ENCODE results near the gene BABAM2.
"Not testable (repeated sequence)": the region's sequence is repeated elsewhere in the genome, so short reads cannot be mapped to it uniquely, and the experiment has no call there.

Gene BABAM2

DNA sequence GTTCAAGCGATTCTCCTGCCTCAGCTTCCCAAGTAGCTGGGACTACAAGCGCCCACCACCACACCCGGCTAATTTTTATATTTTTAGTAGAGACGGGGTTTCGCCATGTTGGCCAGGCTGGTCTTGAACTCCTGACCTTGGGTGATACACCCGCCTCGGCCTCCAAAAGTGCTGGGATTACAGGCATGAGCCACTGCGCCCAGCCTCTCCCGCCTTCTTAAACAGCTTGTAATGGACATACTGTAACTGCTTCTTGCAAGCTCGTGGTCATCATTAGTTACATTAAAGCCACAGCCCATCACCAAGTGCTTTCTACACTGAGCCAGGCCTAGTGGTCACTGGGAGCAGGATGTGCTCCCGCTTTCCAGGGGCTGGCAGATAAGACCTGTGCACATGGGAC lies 444.7 kb downstream of the BABAM2 start:
- not testable (repeated sequence) for H3K4me3 ChIP-seq (ENCODE audit: low read length in 2 of 2); H3K36me3 ChIP-seq (ENCODE audit: control insufficient read depth in 2 of 2, insufficient read depth in 2 of 2, low read length in 2 of 2); H3K9me3 ChIP-seq (ENCODE audit: control insufficient read depth in 2 of 2, low read length in 2 of 2); H3K27ac ChIP-seq (ENCODE audit: low read length); H3K27me3 ChIP-seq (ENCODE audit: control insufficient read depth in 1 of 2, insufficient read depth in 2 of 2, low read length in 2 of 2); H3K9ac ChIP-seq (ENCODE audit: low read length in 2 of 2)
- peaks cover 37% of the 10 kb centered on the region for H3K4me1 ChIP-seq (ENCODE audit: control insufficient read depth, insufficient read depth, low read length)

DNA sequence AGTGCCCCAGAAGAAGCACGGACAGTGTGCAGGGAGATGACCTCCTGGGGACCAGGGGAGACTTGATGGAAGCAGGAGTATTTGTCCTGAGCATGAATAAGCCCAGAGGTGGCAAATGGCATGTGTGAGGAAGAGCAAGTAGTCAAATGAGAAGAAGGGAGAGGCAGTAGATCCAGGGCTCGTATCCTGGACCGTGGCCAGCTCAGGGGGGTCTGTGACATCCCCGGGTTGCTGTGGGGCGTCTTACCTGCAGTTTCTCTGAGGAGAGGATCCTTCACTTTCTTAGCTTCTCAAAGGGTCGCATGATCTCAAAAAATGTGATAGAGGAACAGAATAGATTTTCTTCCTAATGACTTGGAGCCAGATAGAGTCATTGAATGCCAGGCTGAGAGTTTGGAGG lies 445.1 kb downstream of the BABAM2 start:
- Histone ChIP-seq H3K4me1 (ENCODE audit: control insufficient read depth, insufficient read depth, low read length) (peaks cover 37% of the 10 kb centered on the region), H3K9me3 (ENCODE audit: control insufficient read depth in 2 of 2, low read length in 2 of 2) (no peaks in the 10 kb centered on the region), H3K9ac (ENCODE audit: low read length in 2 of 2) (no peak overlapping the region), H3K27me3 (ENCODE audit: control insufficient read depth in 1 of 2, insufficient read depth in 2 of 2, low read length in 2 of 2) (no peaks in the 10 kb centered on the region), H3K4me3 (ENCODE audit: low read length in 2 of 2) (no peak overlapping the region), H3K36me3 (ENCODE audit: control insufficient read depth in 2 of 2, insufficient read depth in 2 of 2, low read length in 2 of 2) (no peaks in the 10 kb centered on the region), H3K27ac (ENCODE audit: low read length) (no peak overlapping the region)

DNA sequence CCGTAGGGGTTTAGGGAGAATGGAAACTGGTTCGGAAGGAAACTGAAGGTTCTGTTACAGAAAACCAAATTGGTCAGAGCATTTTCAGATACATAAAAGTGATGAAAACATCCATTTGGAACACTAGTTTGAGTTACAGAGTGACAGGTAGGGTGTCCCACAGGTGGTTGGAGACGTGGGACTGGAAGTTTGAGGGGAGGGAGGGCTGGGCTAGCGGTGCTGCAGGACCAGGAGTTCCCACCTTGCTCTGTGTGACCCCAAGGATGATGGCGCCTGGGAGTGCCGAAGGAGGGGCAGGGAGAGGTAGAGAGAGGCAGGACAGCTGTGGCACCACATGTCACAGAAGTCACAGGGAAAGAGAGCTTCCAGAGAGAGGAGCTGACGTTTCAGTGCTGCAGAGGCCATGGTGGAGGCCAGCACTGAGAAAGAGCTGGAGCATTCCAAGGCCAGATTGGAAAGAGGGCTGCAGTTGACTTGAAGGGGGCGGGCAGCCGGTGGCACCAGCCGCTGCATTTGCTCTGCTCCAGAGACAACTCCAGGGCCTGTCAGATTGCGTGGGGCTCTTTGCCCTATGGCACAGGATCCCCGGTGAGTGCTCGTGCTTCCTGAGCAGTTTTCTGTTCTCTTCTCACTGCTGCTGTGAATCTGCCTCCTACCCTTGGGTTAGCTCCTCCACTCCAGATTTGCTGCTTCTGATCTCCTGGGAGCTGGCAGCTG lies 445.9 kb downstream of the BABAM2 start:
- H3K4me1 ChIP-seq (ENCODE audit: control insufficient read depth, insufficient read depth, low read length) = peaks cover 41% of the 10 kb centered on the region
- H3K27ac ChIP-seq (ENCODE audit: low read length) = no peak overlapping the region
- no peak overlapping the region for H3K9ac ChIP-seq (ENCODE audit: low read length in 2 of 2)

DNA sequence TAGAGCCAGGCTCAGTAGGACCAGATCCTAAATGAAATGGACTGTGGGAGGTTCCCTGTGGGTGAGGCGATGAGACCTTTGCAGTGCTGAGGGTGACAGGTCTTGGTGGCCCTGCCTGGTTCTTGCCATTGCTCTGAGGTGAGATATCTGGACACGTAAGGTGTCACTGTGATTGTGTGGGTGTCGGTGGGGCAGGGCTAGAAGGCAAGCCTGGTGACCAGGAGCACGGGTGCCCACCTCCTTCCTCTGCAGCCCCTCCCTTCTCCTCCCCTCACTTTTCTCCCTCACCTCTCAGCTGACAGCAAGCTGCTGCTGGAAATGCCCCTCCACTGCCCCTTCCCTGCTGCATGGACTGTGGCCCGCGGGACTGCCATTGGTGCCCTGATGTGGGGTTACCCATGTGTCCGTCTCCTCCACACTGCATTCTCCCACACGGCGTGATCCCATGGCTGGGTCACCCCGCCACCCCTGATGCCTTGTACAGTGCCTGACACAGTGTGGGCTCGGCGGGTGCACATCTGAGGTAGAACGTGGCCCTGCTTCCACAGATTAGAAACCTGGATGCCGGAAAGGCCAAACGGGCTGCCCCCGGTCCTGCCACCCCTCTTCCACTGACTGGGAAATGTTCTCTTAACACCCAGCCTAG lies 446.6 kb downstream of the BABAM2 start:
- no peaks in the 10 kb centered on the region for H3K36me3 ChIP-seq (ENCODE audit: control insufficient read depth in 2 of 2, insufficient read depth in 2 of 2, low read length in 2 of 2)
- no peak overlapping the region for H3K4me3 ChIP-seq (ENCODE audit: low read length in 2 of 2)
- H3K9ac ChIP-seq (ENCODE audit: low read length in 2 of 2) = no peak overlapping the region
- peaks cover 43% of the 10 kb centered on the region for H3K4me1 ChIP-seq (ENCODE audit: control insufficient read depth, insufficient read depth, low read length)
- H3K9me3 ChIP-seq (ENCODE audit: control insufficient read depth in 2 of 2, low read length in 2 of 2) = no peaks in the 10 kb centered on the region
- no peaks in the 10 kb centered on the region for H3K27me3 ChIP-seq (ENCODE audit: control insufficient read depth in 1 of 2, insufficient read depth in 2 of 2, low read length in 2 of 2)
- H3K27ac ChIP-seq (ENCODE audit: low read length) = peak overlapping the region; percentile 58

More for the DNA sequence above, 445.9 kb downstream of the BABAM2 start:
- H3K4me3 ChIP-seq (ENCODE audit: low read length in 2 of 2) = no peak overlapping the region
- H3K36me3 ChIP-seq (ENCODE audit: control insufficient read depth in 2 of 2, insufficient read depth in 2 of 2, low read length in 2 of 2) = no peaks in the 10 kb centered on the region
- no peaks in the 10 kb centered on the region for H3K9me3 ChIP-seq (ENCODE audit: control insufficient read depth in 2 of 2, low read length in 2 of 2)
- H3K27me3 ChIP-seq (ENCODE audit: control insufficient read depth in 1 of 2, insufficient read depth in 2 of 2, low read length in 2 of 2) = no peaks in the 10 kb centered on the region

DNA sequence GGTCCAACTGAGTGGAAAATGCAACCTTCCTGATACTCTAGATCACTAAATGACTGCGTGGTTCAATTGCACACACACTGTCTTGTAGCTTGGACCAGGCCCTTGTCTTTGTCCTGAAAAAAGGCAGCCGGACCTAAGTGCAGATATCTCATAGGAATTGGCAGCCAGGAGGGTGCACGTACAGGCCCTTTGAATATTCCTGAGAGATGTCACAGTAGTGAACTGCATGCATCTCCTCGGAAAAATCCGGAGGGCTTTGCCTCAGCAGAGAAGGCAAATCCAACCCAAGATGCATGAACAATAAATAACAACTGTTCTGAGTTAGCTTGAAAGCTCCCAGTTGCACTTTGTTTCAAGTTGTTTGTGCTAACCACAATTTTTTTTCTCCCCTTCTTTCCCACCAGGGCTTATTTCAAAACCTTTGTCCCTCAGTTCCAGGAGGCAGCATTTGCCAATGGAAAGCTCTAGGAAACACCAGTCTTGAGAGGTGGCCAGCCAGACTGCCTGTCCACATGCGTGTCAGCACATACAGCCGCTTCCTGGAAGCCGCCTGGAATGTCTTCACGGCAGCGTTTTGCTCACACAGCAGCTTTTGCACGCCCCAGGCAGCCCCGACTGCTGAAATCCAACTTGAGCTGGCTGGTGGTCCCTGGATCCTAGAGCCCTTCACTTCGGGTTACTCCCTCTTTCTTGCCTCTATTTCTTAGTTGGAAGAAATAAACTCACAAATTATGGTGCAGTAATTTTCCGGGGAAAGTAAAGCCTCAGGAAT lies 447.7 kb downstream of the BABAM2 start:
- Histone ChIP-seq H3K36me3 (ENCODE audit: control insufficient read depth in 2 of 2, insufficient read depth in 2 of 2, low read length in 2 of 2) (no peaks in the 10 kb centered on the region), H3K9me3 (ENCODE audit: control insufficient read depth in 2 of 2, low read length in 2 of 2) (no peaks in the 10 kb centered on the region), H3K4me3 (ENCODE audit: low read length in 2 of 2) (peak overlapping the region in 1 of 2 donors; percentile 21), H3K9ac (ENCODE audit: low read length in 2 of 2) (peak overlapping the region in 1 of 2 donors; percentile 36), H3K4me1 (ENCODE audit: control insufficient read depth, insufficient read depth, low read length) (peaks cover 53% of the 10 kb centered on the region), H3K27ac (ENCODE audit: low read length) (peak overlapping the region; percentile 58), H3K27me3 (ENCODE audit: control insufficient read depth in 1 of 2, insufficient read depth in 2 of 2, low read length in 2 of 2) (no peaks in the 10 kb centered on the region)

DNA sequence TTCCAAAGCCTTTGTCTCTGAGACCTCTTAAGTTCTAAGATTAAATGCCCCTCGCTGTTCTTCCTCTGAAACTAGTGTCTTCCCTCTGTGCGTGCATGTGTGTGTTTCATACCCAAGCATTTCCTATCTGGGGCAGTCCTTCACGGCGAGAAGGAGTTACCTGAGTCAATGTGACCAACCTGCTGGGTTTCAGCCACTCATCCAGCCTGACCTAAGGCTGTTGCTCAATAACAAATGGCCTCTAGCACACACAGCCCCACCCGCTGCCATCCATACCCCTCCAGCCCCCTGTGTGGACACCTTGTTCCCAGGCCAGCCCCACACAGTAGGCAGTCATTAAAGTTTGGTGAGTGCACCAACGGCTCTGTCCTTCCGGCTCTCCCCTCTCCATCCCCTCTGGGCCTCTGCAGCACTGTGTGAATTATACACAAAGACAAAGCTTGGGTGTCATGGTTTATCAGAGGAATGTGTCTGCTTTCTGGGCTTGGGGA lies 448.3 kb downstream of the BABAM2 start:
- Histone ChIP-seq H3K27ac (ENCODE audit: low read length) (peak overlapping the region; percentile 58), H3K36me3 (ENCODE audit: control insufficient read depth in 2 of 2, insufficient read depth in 2 of 2, low read length in 2 of 2) (no peaks in the 10 kb centered on the region), H3K27me3 (ENCODE audit: control insufficient read depth in 1 of 2, insufficient read depth in 2 of 2, low read length in 2 of 2) (no peaks in the 10 kb centered on the region), H3K9me3 (ENCODE audit: control insufficient read depth in 2 of 2, low read length in 2 of 2) (no peaks in the 10 kb centered on the region), H3K4me3 (ENCODE audit: low read length in 2 of 2) (no peak overlapping the region), H3K4me1 (ENCODE audit: control insufficient read depth, insufficient read depth, low read length) (peaks cover 50% of the 10 kb centered on the region), H3K9ac (ENCODE audit: low read length in 2 of 2) (peak overlapping the region in 1 of 2 donors; percentile 36)

DNA sequence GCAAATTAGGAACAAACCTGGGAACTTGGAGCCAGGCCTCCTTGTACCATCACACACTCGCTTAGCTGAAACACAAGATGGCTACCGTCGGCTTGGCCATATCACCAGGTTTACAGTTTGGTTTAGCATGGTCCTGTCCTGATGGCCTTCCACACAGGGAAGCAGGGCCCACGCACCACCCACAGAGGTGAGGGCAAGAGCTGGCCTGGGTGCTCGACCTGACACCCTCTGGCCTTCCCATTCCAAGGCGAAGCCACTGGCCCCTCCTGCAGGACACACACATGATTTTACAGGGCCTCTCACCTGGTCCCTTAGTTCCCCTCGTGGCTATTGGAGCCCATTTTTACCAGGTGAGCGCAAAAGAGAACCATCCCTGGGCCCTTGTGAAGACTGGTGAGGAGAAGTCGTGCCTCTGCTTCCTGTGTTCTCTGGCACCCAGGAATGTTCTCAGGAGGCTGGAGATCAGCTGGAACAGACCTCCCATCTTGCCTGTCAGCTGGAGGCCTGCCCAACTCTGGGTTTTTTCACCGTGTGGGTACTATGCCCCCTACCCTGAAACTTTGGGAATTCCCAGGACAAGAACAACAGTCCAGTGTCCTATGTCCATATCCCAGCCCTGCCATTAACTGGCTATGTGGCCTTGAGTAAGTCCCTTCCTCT lies 449.1 kb downstream of the BABAM2 start:
- Histone ChIP-seq H3K9me3 (ENCODE audit: control insufficient read depth in 2 of 2, low read length in 2 of 2) (no peaks in the 10 kb centered on the region), H3K36me3 (ENCODE audit: control insufficient read depth in 2 of 2, insufficient read depth in 2 of 2, low read length in 2 of 2) (no peaks in the 10 kb centered on the region), H3K4me1 (ENCODE audit: control insufficient read depth, insufficient read depth, low read length) (peaks cover 43% of the 10 kb centered on the region), H3K9ac (ENCODE audit: low read length in 2 of 2) (no peak overlapping the region), H3K4me3 (ENCODE audit: low read length in 2 of 2) (no peak overlapping the region), H3K27me3 (ENCODE audit: control insufficient read depth in 1 of 2, insufficient read depth in 2 of 2, low read length in 2 of 2) (no peaks in the 10 kb centered on the region), H3K27ac (ENCODE audit: low read length) (peak overlapping the region; percentile 58)

DNA sequence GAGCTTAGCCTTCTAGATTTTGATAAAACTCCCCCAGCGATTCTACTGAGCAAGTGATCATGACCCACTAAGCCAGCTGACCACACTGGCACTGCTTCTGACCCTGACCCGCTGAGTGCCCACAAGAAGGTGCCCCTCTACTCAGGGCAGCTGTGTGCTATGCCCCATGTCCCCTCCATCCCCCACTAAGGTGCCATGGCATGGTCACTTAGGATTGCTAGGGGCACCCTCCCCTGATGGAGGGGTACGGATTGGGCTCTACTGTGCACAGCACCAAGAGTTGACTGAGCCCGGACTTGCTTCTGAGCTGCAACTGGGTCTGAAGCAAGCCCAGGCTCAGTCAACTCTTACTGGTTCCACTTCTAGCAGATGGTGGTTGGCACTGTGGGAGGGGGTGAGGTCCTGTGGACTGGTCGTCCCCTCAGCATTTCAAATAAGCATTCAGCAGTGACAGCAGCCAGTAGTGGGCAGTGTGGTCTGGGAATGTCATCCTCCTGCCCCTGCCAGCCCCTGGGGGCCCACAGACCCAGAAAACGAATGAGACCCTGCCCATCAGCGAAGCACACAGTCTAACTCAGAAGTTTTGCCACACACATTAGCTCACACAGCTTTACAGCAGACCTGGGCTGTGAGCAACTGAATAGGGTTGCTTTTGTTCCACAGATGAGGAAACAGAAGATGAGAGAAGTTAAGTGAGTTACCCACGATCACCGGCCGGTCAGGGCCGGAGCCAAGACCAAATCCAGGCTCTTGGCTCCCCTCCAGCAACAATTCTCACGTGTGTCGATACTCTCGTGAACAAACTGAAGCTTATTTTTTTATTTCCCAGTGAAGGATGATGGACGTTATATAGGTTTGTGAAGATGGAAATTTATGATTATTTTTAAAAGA lies 450.0 kb downstream of the BABAM2 start:
- H3K36me3 ChIP-seq (ENCODE audit: control insufficient read depth in 2 of 2, insufficient read depth in 2 of 2, low read length in 2 of 2) = no peaks in the 10 kb centered on the region
- no peaks in the 10 kb centered on the region for H3K27me3 ChIP-seq (ENCODE audit: control insufficient read depth in 1 of 2, insufficient read depth in 2 of 2, low read length in 2 of 2)
- no peak overlapping the region for H3K9ac ChIP-seq (ENCODE audit: low read length in 2 of 2)
- H3K27ac ChIP-seq (ENCODE audit: low read length) = peak overlapping the region; percentile 2
- no peak overlapping the region for H3K4me3 ChIP-seq (ENCODE audit: low read length in 2 of 2)
- H3K4me1 ChIP-seq (ENCODE audit: control insufficient read depth, insufficient read depth, low read length) = peaks cover 42% of the 10 kb centered on the region
- no peaks in the 10 kb centered on the region for H3K9me3 ChIP-seq (ENCODE audit: control insufficient read depth in 2 of 2, low read length in 2 of 2)

DNA sequence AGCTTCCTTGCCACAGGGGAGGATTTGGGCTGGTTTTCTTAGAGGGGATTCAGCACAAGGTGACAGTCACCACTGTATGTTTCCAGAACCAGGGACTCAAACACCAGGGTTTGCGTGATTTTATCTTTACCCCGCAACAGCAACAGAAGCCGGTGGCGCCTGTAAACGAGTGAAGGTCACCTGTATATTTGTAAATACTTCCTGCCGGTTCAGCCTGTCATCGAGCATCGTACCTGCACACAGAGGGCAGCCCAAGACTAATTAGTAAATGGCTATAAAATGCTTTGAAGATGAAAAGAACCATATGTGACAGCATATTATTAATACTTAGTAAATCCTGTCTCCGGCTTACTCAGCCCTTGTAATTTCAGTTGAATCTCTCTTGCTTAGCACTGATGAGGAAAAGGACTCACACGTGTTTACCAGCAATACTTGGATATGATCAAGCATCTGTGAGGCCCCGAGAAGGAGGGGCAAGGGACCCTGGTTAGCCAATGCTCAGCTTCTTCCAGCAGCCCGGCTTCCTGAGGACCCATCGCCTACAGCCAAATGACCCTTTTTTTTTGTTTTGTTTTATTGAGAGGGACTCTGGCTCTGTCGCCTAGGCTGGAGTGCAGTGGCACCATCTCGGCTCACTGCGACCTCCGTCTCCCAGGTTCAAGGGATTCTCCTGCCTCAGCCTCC lies 450.8 kb downstream of the BABAM2 start:
- Histone ChIP-seq H3K4me3 (ENCODE audit: low read length in 2 of 2) (no peak overlapping the region), H3K9ac (ENCODE audit: low read length in 2 of 2) (no peak overlapping the region), H3K27me3 (ENCODE audit: control insufficient read depth in 1 of 2, insufficient read depth in 2 of 2, low read length in 2 of 2) (no peaks in the 10 kb centered on the region), H3K9me3 (ENCODE audit: control insufficient read depth in 2 of 2, low read length in 2 of 2) (no peaks in the 10 kb centered on the region), H3K27ac (ENCODE audit: low read length) (no peak overlapping the region), H3K4me1 (ENCODE audit: control insufficient read depth, insufficient read depth, low read length) (peaks cover 42% of the 10 kb centered on the region), H3K36me3 (ENCODE audit: control insufficient read depth in 2 of 2, insufficient read depth in 2 of 2, low read length in 2 of 2) (no peaks in the 10 kb centered on the region)
